DOHH2 (cell line): ENCODE results near the gene KIAA1191.

Experiments
- H3F3A ChIP-seq: fragments of 200-600 bp; sonication (generic), shearing (Covaris generic); 2 replicates; pipeline ENCODE4 v1.6.0; 2016; ENCODE audit warnings: antibody characterized with exemption, mild to moderate bottlenecking; ENCODE audit not compliant: control insufficient read depth, insufficient read depth
- H3K27ac ChIP-seq: fragments of 200-600 bp; sonication (generic); 2 replicates; pipeline ENCODE4 v1.5.1; 2014; ENCODE audit warnings: low read depth, mild to moderate bottlenecking, low read length, moderate library complexity
- H3K27me3 ChIP-seq: fragments of 200-600 bp; sonication (generic); 2 replicates; pipeline ENCODE4 v1.6.1; 2014; ENCODE audit warnings: mild to moderate bottlenecking, low read length, mixed read lengths; ENCODE audit not compliant: control insufficient read depth
- H3K36me3 ChIP-seq: fragments of 200-600 bp; sonication (generic); 2 replicates; pipeline ENCODE4 v1.6.1; 2014; ENCODE audit warnings: mild to moderate bottlenecking, low read length, moderate library complexity, mixed read lengths; ENCODE audit not compliant: control insufficient read depth
- H3K4me1 ChIP-seq: fragments of 200-600 bp; sonication (generic); 2 replicates; pipeline ENCODE4 v1.6.1; 2014; ENCODE audit warnings: mild to moderate bottlenecking, low read length, mixed read lengths; ENCODE audit not compliant: control insufficient read depth
- H3K4me2 ChIP-seq: fragments of 200-600 bp; sonication (generic); 2 replicates; pipeline ENCODE4 v1.6.0; 2014; ENCODE audit warnings: mild to moderate bottlenecking, low read length, moderate library complexity
- H3K4me3 ChIP-seq: fragments of 200-600 bp; sonication (generic); 2 replicates; pipeline ENCODE4 v1.5.1; 2014; ENCODE audit warnings: mild to moderate bottlenecking, low read length, mixed read lengths
- H3K79me2 ChIP-seq: fragments of 200-600 bp; sonication (generic); 2 replicates; pipeline ENCODE4 v1.6.1; 2014; ENCODE audit warnings: mild to moderate bottlenecking, low read length, mixed read lengths; ENCODE audit not compliant: control insufficient read depth
- H3K9me2 ChIP-seq: fragments of 200-600 bp; sonication (generic); replicated peaks from 2 replicates; pipeline ENCODE4 v1.6.1; 2014; ENCODE audit warnings: mild to moderate bottlenecking, low read length, mixed read lengths; ENCODE audit not compliant: control insufficient read depth
- H3K9me3 ChIP-seq: fragments of 200-600 bp; sonication (generic); 2 replicates; pipeline ENCODE4 v1.6.1; 2014; ENCODE audit warnings: antibody characterized with exemption, low read length, mixed read lengths; ENCODE audit not compliant: control insufficient read depth, insufficient read depth
- H4K20me1 ChIP-seq: fragments of 200-600 bp; sonication (generic); 2 replicates; pipeline ENCODE4 v1.6.0; 2014; ENCODE audit warnings: low read depth, mild to moderate bottlenecking, antibody characterized with exemption, low read length, moderate library complexity; ENCODE audit not compliant: control insufficient read depth, insufficient read depth
- EZH2phosphoT487 ChIP-seq: fragments of 200-600 bp; sonication (generic); IDR thresholded peaks from 2 replicates; pipeline ENCODE4 v1.6.1; 2017; ENCODE audit warnings: borderline replicate concordance, mild to moderate bottlenecking, antibody characterized with exemption, low read length, moderate library complexity, mixed read lengths
- TF ChIP-seq, protein P1 (sequence below): fragments of 200-600 bp; sonication (generic); IDR thresholded peaks from one replicate; pipeline ENCODE4 v1.5.1; 2014; ENCODE audit warnings: antibody characterized with exemption, mild to moderate bottlenecking, low read depth, low read length; ENCODE audit not compliant: poor library complexity, severe bottlenecking

KIAA1191 gene, protein sequence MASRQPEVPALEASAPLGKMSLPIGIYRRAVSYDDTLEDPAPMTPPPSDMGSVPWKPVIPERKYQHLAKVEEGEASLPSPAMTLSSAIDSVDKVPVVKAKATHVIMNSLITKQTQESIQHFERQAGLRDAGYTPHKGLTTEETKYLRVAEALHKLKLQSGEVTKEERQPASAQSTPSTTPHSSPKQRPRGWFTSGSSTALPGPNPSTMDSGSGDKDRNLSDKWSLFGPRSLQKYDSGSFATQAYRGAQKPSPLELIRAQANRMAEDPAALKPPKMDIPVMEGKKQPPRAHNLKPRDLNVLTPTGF

DNA sequence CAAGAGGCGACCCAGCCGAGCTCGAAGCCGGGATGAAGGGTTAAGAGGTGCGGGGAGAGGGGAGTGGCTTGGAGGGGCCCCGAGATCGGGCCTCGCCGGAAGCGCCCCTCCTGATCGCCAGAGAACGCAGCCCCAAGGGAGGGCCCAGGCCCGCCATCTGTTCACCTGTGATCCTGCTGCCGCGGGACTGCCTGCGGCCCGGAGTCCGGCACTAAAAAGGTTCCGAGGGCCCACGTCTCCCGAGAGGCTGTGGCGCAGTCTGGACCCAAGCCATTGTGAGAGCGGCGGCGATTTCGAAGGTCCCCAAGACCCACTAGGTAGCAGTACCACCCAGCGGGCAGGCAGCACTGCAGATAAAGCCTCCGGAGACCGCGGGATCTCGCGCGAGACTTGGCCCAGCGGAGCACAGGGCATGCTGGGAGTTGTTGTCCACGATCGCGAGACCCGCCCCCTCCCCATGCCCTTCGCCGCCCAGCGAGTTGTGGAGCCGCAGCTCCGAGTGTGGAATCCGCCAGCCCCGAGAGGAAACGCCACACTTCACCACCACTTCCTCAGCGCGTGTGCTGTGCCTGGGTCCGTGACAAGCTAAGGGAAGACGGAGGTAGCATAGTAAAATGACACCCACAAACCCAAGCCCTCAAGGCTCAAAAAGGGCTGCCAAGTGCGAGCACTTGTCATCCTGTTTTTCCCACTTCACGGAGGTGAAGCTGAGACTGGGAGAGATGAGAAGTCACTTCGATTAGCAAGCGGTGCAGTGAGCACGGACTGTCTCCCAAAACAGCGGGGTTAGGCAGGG is at the start of gene KIAA1191:
Gene KIAA1191, minus strand, starts transcription at position 328 of the 796 bp plus-strand sequence. CDS start 2,256 bp downstream, outside the sequence.
- Histone ChIP-seq H4K20me1 (peaks cover 7% of the 10 kb centered on the region; the same call in 1 of the 2 replicates), H3K9me2 (no peaks in the 10 kb centered on the region), H3K79me2 (peaks cover 42% of the 10 kb centered on the region), H3K4me2 (peak within 1 kb of the TSS; percentile 86), H3K4me1 (peaks cover 35% of the 10 kb centered on the region), H3K9me3 (no peaks in the 10 kb centered on the region), H3F3A (peaks cover 9% of the 10 kb centered on the region), H3K27me3 (0 out of 2 replicates have a peak, but pooled peaks cover 3% of the 10 kb centered on the region), H3K4me3 (peak within 1 kb of the TSS; percentile 93), H3K27ac (peak within 1 kb of the TSS; percentile 52), H3K36me3 (peaks cover 25% of the 10 kb centered on the region)
- no peak for TF ChIP-seq EZH2phosphoT487
- TF ChIP-seq, protein P1, sequence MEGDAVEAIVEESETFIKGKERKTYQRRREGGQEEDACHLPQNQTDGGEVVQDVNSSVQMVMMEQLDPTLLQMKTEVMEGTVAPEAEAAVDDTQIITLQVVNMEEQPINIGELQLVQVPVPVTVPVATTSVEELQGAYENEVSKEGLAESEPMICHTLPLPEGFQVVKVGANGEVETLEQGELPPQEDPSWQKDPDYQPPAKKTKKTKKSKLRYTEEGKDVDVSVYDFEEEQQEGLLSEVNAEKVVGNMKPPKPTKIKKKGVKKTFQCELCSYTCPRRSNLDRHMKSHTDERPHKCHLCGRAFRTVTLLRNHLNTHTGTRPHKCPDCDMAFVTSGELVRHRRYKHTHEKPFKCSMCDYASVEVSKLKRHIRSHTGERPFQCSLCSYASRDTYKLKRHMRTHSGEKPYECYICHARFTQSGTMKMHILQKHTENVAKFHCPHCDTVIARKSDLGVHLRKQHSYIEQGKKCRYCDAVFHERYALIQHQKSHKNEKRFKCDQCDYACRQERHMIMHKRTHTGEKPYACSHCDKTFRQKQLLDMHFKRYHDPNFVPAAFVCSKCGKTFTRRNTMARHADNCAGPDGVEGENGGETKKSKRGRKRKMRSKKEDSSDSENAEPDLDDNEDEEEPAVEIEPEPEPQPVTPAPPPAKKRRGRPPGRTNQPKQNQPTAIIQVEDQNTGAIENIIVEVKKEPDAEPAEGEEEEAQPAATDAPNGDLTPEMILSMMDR: peak; percentile 32

DNA sequence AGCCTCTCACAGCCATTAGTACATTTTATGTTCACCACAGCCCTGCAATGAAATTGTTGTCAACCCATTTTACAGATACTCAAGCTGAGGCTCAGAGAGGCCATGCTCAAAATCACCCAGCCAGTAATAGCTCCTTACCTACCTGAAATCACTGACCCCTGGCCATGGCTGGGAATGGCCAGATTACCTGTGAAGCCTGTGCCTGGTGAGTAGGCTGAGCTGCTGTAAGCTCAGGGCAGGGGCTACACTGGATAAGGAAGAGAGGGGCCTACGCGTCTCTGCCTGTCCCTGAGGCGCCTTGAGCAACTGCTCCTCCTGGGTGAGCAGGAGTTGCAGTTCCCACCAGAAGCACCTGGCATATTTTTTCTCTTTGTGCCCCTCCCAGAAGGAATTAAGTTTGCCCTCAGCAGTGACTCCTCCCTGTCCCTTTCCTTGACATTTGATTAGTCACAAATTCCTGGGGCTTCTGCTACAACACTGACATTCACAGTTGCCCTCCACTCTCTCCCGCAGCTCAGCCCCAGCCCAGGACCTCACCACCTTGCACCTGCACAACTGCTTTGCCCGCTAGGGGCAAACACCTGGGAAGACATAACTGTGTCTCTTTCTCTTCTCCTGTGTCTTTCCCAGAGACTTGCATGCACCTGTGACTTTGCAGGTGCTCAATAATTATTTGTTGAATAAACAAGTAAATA is 49.1 kb upstream of the KIAA1191 start:
- peaks cover 6% of the 10 kb centered on the region; the same call in 1 of the 2 replicates for H3K36me3 ChIP-seq
- H3K27me3 ChIP-seq: no peaks in the 10 kb centered on the region
- H3K27ac ChIP-seq: no peak overlapping the region
- no peak overlapping the region for H3K4me2 ChIP-seq
- no peak overlapping the region for H3K4me3 ChIP-seq
- peaks cover 7% of the 10 kb centered on the region for H3K4me1 ChIP-seq
- peaks cover 9% of the 10 kb centered on the region for H3F3A ChIP-seq
- no peak for TF ChIP-seq EZH2phosphoT487
- TF ChIP-seq, protein P1: peak; percentile 25
- no peaks in the 10 kb centered on the region for H3K9me3 ChIP-seq
- peaks cover 2% of the 10 kb centered on the region for H3K79me2 ChIP-seq
- H4K20me1 ChIP-seq: no peaks in the 10 kb centered on the region
- H3K9me2 ChIP-seq: no peaks in the 10 kb centered on the region

DNA sequence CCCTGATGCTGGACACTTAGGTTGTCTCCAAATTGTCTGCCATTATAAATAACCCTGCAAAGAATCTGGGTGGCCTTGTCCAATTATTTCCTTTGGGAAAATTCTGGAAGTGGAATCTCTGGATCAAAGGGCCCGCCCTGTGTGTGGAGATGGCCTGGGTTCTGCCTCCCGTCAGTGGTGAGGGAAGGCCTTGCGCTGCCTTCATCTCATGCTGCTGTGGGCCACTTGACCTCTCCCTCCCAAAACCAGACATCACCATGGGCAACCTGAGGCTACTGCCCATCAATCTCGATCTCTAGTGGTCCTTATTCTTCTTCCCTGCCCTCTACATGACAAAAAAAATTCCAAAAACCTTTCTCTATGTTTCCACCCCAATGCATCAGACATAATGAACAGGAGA is 48.2 kb upstream of the KIAA1191 start:
- no peak overlapping the region for H3K27ac ChIP-seq
- H3K27me3 ChIP-seq: no peaks in the 10 kb centered on the region

More for the DNA sequence above, 48.2 kb upstream of the KIAA1191 start:
- H3K4me2 ChIP-seq: no peak overlapping the region
- peaks cover under 1% of the 10 kb centered on the region for H3F3A ChIP-seq
- TF ChIP-seq, protein P1: no peak
- no peak for TF ChIP-seq EZH2phosphoT487
- no peaks in the 10 kb centered on the region for H3K9me2 ChIP-seq
- H3K4me1 ChIP-seq: no peaks in the 10 kb centered on the region
- H3K36me3 ChIP-seq: peaks cover 6% of the 10 kb centered on the region; the same call in 1 of the 2 replicates
- no peaks in the 10 kb centered on the region for H3K79me2 ChIP-seq
- H3K9me3 ChIP-seq: no peaks in the 10 kb centered on the region
- no peaks in the 10 kb centered on the region for H4K20me1 ChIP-seq
- no peak overlapping the region for H3K4me3 ChIP-seq
